Fibroblast of skin of back (primary cell): ENCODE data around the gene FNDC11.

Experiments used
- DNase-seq: peaks from one replicate; pipeline ENCODE4 v3.0.0-alpha.2; 2013

Gene FNDC11

GRCh38 chr20:63582382-63583063 lies 28.6 kb downstream of the FNDC11 start:
- no peak for DNase-seq

GRCh38 chr20:63585616-63586565 lies 31.9 kb downstream of the FNDC11 start:
- DNase-seq, result no peak

- DNase-seq, result no peak
Observed at GRCh38 chr20:63586797-63587196, 32.8 kb downstream of the FNDC11 start.

GRCh38 chr20:63587256-63587655 lies 33.3 kb downstream of the FNDC11 start:
- no peak for DNase-seq

GRCh38 chr20:63587776-63588591 lies 34.0 kb downstream of the FNDC11 start:
- no peak for DNase-seq

- no peak for DNase-seq
Observed at GRCh38 chr20:63588641-63589041, 34.7 kb downstream of the FNDC11 start.

- DNase-seq, result no peak
Observed at GRCh38 chr20:63589261-63590217, 35.6 kb downstream of the FNDC11 start.

- no peak for DNase-seq
Observed at GRCh38 chr20:63590218-63591146, 36.5 kb downstream of the FNDC11 start.

GRCh38 chr20:63591147-63591533 lies 37.2 kb downstream of the FNDC11 start:
- no peak for DNase-seq

GRCh38 chr20:63591786-63592355 lies 37.9 kb downstream of the FNDC11 start:
- DNase-seq, result no peak

- no peak for DNase-seq
Observed at GRCh38 chr20:63592661-63593060, 38.7 kb downstream of the FNDC11 start.

GRCh38 chr20:63594043-63594561 lies 40.1 kb downstream of the FNDC11 start:
- DNase-seq, result peak; percentile 26

- DNase-seq, result no peak
Observed at GRCh38 chr20:63595416-63596127, 41.6 kb downstream of the FNDC11 start.

GRCh38 chr20:63596423-63596822 lies 42.5 kb downstream of the FNDC11 start:
- DNase-seq, result no peak

GRCh38 chr20:63597651-63598478 lies 43.9 kb downstream of the FNDC11 start:
- DNase-seq, result no peak

GRCh38 chr20:63598479-63599395 lies 44.8 kb downstream of the FNDC11 start:
- no peak for DNase-seq

- no peak for DNase-seq
Observed at GRCh38 chr20:63599396-63600050, 45.6 kb downstream of the FNDC11 start.
